Activated CD8-positive, alpha-beta memory T cell treated with anti-CD3 and anti-CD28 coated beads, Interleukin-2, amount 50 U/mL, for 1 hour (primary cell): ENCODE measurements around the gene AMN1.
"Not testable (repeated sequence)": the region's sequence is repeated elsewhere in the genome, so short reads cannot be mapped to it uniquely, and the experiment has no call there.

Experiments used
- DNase-seq: peaks from one replicate; pipeline ENCODE4 v3.0.0-alpha.2; 2020; ENCODE audit errors: extremely low read depth

The AMN1 gene

DNA sequence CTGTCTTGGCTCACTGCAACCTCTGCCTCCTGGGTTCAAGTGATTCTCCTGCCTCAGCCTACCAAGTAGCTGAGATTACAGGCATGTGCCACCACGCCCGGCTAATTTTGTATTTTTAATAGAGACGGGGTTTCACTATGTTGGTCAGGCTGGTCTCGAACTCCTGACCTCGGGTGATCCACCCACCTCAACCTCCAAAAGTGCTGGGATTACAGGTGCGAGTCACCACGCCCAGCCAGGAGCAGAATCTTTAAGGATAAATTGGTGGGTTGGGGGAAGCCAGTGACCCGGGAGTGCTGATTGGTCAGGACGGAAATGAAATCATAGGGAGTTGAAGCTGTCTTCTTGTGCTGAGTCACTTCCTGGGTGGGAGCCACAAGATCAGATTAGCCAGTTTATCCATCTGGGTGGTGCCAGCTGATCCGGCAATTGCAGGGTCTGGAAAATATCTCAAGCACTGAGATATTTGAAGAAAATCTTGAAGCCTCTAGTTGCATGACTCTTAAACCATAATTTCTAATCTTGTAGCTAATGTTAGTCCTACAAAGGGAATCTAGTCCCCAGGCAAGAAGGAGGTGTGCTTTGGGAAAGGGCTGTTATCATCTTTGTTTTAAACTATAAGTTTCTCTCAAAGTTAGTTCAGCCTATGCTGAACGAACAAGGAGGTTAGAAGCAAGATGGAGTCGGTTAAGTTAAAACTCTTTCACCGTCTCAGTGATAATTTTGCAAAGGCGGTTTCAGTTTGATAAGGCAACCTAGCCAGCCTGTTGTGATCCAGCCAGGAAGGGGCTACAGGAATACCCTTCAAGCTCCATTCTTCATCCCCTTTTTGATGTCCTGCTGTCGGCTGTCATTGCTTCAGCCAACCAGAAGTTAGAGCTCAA is 5.0 kb upstream of the AMN1 start:
- not testable (repeated sequence) for DNase-seq

DNA sequence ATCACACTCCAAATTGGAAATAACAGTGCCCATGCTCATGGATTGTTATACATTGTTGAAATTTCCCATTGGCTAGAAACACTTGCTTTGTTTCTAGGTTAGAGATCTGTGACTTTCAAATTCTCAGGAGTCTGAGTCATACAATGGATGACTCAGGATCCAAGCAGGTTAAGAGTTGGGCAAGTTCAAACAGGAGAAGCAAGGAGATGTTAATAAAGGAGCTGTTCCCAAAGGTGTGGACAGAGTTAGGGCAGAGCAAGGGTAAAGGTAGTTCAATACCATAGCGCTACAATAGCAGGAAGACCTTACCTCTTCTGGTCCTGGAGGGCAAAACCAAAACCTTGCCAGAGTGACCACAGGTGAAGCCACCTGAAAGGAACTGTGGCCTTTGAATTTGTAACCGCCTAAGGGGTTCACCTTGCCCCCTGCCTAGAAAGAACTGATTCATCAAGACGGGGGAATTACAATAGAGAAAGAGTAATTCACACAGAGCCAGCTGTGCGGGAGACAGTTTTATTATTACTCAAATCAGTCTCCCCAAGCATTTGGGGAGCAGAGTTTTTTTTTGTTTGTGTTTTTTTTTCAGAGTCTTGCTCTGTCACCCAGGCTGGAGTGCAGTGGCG is 4.2 kb upstream of the AMN1 start:
- no peak for DNase-seq

DNA sequence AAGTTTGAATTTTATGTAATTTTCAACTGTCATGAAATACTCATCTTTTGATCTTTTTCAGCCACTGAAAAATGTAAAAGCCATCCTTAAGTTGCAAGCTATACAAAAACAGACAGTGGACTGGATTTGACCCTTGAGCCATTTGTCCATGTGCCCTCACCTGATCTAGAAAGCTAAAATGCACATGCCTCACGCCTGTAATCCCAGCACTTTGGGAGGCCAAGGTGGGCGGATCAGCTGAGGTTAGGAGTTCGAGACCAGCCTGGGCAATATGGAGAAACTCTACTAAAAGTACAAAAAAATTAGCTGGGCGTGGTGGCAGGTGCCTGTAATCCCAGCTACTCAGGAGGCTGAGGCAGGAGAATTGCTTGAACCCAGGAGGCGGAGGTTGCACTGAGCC is 2.4 kb upstream of the AMN1 start:
- not testable (repeated sequence) for DNase-seq

DNA sequence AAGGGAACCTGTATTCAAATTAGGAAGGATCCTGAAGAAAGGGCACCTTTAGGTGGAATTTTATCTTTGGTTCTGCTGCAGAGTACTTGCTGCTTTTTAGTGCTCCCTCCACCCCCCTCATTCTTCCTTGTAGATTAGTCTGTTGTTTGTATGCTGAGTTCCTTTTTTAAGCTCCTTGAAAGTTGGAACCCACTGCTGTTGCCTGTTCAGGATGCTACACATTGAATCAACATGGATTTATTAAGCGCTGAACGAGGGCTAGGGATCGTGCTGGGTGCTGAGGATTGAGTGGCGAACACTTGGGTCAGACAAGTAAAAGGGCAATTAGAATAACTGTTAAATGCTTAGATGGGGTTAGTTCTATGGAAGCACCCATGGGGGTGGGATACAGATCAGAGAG is 884 bp upstream of the AMN1 start:
- no peak for DNase-seq

DNA sequence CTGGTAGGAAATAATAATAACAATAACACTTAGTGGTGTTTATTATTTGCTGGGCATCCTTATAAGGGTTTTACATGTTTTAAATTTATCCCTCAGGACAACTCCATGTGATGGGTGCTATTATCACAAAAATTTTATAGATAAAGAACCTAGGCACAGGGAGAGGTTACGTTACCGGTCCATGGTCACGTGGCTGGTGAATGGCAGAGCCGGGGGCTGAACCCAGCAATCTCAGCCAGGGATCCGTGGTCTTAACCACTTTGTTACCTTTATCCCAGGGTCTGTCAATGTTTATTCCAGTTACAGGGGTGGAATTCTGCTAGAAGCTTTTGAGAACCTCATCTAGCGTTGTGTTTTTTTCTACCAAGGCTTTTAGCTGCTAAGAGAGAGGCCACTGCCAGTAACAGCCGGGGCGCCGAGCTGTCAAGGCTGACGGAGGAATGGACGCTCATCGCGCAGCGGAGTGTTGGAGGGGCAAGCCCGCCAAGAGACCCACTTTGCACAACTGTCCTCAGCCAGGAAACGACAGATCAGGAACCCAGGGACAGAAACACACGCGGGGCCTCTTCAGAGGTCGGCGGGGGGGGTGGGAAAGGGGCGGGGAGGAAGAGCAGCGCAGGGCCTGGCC is 418 bp downstream of the AMN1 start:
- no peak for DNase-seq

DNA sequence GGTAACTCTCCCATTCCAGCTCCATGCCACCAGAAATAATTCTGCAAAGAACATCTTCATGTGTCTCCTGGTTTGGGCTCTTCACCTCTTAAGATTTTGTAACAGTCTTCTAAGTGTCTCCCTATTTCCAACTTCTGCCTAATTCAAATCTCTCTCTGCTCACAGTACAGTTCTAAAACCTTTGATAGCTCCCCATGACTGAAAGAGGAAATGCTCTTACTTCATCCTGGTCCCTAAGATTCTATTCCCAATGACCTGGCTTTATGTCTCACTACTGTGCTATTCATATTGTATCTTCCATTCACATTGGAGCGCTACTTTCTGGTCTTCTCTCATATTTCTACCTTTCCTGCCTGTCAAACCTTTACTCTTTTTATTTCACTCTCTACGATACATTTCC is 1.6 kb downstream of the AMN1 start:
- DNase-seq: no peak

DNA sequence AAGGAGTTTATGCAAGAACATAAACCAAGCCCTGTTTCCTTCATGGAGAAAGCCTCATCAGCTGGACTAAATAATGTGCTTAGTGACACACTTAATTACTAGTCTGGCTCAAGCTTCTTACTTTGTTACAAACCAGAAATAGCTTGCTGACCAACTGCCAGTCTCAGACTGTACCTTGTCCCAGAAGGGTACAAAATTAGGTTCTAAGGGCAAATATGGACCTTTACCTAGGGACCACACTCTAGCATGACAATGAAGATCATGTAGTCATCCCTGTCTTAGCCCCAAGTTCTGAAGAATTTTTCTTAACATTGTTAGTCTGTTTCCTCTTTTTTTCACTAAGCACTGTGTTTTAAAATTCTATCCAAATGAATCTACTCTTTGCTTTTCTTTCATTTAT is 2.2 kb downstream of the AMN1 start:
- DNase-seq: no peak

DNA sequence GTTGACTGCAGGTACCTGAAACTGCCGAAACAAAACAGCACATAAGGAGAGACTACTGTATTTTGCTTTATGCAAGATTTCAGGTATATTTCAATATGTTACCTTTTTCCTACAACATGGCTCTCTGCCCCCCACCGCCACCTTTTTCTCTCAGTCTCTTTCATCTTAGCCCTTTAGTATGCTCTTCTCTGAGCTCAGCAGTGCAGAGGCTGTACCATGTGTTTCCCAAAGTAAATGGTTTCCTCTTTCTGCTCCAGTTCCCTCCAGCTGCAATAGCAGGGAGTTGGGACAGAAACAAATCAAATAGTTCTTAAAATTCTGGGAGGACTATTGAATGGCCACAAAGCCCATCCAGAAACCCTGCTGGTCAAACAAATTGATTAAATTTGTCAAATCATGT is 4.3 kb downstream of the AMN1 start:
- DNase-seq: no peak

DNA sequence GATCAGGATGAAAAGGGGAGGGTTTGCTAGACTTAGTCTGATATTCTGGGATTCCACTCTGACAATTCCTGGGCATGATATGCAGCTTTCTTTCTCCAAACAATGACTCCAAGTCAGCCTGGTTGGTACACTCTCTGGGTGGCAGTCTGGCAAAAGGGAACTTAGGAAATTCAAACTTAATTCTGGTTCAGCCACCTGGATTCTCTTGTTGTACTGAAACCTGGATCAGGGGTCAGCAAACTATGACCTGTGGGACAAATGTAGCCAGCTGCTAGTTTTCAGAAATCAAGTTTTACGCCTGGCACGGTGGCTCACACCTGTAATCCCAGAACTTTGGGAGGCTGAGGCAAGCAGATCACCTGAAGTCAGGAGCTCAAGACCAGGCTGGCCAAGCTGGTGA is 6.2 kb downstream of the AMN1 start:
- DNase-seq: no peak

DNA sequence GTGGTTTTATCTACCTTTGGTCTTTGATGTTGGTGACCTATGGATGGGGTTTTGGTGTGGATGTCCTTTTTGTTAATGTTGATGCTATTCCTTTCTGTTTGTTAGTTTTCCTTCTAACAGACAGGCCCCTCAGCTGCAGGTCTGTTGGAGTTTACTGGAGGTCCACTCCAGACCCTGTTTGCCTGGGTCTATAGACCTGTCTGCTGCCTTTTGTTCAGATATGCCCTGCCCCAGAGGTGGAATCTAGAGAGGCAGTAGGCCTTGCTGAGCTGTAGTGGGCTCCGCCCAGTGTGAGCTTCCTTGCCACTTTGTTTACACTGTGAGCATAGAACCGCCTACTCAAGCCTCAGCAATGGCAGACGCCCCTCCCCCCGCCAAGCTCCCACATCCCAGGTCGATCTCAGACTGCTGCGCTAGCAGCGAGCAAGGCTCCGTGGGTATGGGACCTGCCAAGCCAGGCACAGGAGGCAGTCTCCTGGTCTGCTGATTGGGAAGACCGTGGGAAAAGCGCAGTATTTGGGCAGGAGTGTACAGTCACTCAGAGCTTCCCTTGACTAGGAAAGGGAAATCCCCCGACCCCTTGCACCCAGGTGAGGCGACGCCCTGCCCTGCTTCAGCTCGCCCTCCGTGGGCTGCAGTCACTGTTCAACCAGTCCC is 10.2 kb downstream of the AMN1 start:
- not testable (repeated sequence) for DNase-seq

DNA sequence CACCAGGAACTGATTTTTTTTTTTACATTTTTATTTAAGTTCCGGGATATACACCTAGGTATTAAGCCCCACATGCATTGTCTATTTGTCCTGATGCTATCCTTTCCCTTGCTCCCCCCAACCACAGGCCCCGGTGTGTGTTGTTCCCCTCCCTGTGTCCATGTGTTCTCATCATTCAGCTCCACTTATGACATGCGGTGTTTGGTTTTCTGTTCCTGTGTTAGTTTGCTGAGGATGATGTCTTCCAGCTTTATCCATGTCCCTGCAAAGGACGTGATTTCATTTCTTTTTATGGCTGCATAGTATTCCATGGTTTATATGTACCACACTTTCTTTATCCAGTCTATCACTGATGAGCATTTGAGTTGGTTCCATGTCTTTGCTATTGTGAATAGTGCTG is 11.8 kb downstream of the AMN1 start:
- not testable (repeated sequence) for DNase-seq

DNA sequence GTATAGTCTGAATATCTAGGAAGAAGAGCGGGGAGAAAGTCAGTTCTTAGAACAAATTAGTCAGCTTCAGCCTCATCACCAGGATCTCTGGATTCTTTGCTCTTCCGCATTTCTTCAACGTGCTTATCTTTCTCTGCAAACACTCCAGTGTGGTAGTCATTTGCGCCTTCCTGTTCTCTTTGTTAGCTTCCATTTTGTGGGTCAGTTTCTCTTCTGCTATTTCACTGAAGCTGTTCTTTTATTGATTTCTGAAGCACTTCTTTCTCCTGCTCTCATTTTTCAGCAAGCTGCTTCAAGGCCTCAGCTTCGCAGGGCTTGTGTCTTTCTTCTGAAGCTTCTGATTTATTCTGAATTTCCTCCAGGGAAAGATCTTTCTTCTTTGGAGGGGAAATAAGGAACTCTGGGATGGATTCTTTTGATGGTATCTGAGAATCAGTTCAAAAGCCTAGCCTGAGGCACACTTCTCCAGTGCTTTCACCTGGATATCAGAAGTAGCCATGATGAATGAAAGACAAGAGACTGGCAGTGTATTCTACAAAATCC is 13.5 kb downstream of the AMN1 start:
- no peak for DNase-seq

DNA sequence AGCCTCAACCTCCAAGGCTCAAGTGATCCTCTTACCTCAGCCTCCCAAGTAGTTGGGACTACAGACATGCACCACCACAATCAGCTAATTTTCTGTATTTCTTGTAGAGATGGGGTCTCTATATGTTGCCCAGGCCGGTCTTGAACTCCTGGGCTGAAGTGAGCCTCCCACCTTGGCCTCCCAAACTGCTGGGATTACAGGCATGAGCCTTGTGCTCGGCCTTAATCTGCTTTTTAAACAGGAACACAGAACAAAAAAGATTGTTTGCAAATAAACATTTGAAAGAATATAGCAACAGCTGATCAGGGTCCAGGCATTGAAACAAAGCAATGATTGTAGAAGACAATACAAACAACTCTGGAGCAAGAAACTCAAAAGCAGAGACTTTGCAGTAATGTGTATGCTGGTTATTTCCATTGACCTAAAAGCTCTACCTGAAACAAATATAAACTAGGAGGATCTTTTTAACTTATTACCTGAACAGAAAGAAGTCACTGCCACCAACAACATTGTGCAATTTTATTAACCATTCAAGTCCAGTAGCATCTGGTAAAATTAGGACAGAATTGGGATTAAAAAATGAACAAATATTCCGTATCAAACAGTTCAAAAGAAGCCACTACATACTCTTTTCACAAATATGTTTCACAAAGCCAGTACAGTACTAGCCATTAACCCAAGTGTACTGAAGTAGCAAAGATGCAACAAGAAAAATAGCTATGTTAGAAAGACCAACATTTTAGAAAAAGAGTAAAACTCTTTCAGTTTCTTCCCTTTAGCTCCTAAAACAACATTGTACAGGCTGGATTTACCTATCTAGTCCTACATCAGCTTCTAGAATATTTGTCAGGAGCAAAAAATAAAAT is 14.2 kb downstream of the AMN1 start:
- DNase-seq: no peak

DNA sequence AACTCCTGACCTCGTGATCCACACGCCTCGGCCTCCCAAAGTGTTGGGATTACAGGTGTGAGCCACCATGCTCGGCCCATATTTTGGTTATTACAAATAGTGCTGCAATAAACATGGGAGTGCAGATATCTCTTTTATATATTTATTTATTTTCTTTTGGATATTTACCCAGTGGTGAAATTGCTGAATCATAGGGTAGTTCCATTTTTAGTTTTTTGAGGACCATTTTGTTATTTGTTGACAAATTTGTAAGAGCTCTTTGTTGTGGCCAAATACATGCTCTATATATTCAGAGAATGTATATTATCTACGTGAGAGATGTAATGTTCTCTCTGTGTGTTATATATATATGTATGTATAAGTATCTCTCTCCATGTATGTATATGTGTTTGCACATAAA is 15.9 kb downstream of the AMN1 start:
- no peak for DNase-seq

DNA sequence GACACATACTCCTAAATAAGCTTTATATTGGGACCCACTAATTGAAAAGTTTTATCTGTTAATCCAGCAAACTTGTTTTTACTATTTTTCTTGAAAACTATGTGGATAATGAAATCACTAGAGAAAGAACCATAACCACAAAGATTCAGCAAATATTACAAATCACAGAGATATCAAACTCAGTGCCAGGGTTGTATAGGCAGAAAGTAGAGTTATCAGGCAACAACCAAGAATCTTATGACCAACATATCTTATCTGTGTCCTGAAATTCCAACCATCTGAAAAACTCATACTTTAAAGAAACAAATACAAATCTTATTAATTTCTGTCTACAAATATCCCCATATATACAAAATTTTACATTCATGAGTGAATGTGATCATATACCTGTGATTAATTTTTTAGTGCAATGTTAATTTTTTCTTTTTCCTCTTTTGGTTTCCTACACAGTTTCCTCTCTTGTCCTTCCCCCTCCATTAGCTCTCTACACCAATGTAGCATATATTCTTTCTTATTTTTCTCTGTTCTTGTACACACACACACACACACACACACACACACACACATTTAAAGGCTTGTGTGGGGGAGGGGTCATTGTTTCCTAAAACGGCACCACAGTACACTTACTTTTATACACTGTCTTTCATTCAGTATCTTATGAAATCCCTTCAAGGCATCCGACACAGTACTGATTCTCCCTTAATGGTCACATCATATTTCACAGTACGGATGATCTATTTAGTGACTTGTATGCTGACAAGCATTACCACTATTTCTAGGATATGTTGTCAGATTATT is 18.6 kb downstream of the AMN1 start:
- no peak for DNase-seq

DNA sequence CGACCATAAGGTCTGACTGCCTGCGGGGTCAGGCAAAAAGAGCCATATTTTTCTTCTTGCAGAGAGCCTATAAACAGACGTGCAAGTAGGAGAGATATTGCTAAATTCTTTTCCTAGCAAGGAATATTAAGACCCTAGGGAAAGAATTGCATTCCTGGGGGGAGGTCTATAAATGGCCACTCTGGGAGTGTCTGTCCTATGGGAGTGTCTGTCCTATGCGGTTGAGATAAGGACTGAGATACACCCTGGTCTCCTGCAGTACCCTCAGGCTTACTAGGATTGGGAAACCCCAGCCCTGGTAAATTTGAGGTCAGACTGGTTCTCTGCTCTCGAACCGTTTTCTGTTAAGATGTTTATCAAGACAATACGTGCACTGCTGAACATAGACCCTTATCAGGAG is 20.7 kb downstream of the AMN1 start:
- DNase-seq: not testable (repeated sequence)

DNA sequence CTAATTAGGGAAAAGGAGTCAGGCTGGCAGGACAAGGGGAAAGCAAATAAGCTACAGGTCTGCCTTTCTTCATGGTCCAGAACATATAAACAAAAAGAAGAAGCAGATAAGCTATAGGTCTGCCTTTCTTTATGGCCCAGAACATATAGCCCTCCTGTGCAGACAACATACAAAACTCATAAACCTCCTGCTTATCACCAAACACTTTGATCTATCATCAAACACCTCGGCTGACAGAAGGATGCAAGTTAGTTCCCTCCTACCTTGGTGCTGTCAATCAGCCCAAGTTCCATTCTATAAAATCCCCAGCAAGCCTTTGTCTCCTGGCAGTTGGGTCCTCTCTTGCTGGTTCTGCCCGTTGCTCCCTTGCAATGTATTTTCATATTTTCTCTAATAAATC is 23.2 kb downstream of the AMN1 start:
- no peak for DNase-seq

DNA sequence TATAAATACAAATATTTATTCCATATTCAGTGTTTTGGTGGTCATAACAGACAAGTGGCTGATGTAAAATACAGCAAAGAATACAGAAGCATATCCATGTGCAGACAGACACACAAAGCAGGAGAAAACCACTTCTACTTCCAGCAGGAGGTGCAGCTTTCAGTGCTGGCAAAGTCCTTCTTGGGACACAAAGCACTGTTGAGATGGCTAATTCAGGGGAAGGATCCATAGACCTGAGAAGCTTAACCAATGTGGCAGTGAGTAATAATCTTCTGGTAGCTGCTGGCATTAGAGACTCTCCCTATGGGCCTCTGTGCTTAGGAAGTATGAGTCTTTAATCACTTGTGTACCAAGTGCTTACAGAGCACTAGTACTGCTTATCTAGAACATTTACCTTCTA is 26.8 kb downstream of the AMN1 start:
- DNase-seq: no peak

DNA sequence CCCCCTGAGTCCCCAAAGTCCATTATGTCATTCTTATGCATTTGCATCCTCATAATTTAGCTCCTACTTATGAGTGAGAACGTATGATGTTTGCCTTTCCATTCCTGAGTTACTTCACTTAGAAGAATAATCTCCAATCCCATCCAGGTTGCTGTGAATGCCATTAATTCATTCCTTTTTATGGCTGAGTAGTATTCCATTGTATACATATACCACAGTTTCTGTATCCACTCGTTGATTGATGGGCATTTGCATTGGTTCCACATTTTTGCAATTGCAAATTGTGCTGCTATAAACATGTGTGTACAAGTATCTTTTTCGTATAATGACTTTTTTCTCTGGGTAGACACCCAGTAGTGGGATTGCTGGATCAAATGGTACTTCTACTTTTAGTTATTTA is 38.9 kb downstream of the AMN1 start:
- not testable (repeated sequence) for DNase-seq

DNA sequence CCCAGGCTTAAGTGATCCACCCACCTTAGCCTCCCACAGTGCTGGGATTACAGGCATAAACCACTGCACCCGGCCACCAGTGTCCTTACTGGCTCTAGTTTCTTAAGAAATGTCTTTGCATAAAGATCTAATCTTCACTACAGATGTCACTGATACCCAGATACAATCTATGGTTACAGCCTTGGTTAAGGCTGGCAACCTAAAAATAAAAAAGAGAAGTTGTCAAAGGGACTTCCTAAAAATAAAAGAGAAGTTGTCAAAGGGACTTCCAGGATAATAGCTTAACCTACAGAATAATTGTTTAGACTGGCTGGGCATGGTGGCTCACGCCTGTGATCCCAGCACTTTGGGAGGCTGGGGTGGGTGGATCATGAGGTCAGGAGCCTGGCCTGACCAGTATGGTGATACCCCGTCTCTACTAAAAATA is 41.7 kb downstream of the AMN1 start:
- no peak for DNase-seq
